ENCODE measurements around the gene ERC2.

ERC2 gene

GRCh38 chr3:55607844-55608243 is 860.4 kb downstream of the ERC2 start:
- H3K27me3 ChIP-seq (ENCODE audit: insufficient read depth, low read length, poor library complexity, severe bottlenecking), result no peaks in the 10 kb centered on the region
- no peaks in the 10 kb centered on the region for H3K9me3 ChIP-seq (ENCODE audit: insufficient read depth, low read depth, low read length)
- TF ChIP-seq CTCF (conservative IDR thresholded peaks at IDR 0.05; ENCODE audit: low read length), result no peak
- TF ChIP-seq EZH2phosphoT487 (IDR thresholded peaks at IDR 0.05; ENCODE audit: borderline replicate concordance), result no peak
- no peaks in the 10 kb centered on the region for H3K36me3 ChIP-seq (ENCODE audit: insufficient read depth, low read length)
- no peaks in the 10 kb centered on the region for H3K79me2 ChIP-seq (ENCODE audit: insufficient read depth, low read length)
- H3K4me3 ChIP-seq (ENCODE audit: low read length, poor library complexity, severe bottlenecking), result no peak overlapping the region
- H3F3A ChIP-seq (ENCODE audit: low read depth), result no peaks in the 10 kb centered on the region
- no peak overlapping the region for H3K4me2 ChIP-seq (ENCODE audit: low read depth, low read length, poor library complexity, severe bottlenecking)
- H4K20me1 ChIP-seq (ENCODE audit: insufficient read depth, low read length, poor library complexity, severe bottlenecking), result no peaks in the 10 kb centered on the region
- no peaks in the 10 kb centered on the region for H3K9me2 ChIP-seq (replicated peaks; ENCODE audit: low read depth, low read length)
- H2AFZ ChIP-seq (ENCODE audit: low read length), result no peak overlapping the region
- peaks cover 8% of the 10 kb centered on the region for H3K4me1 ChIP-seq (ENCODE audit: insufficient read depth, low read length, poor library complexity, severe bottlenecking)
- no peak overlapping the region for H3K9ac ChIP-seq (ENCODE audit: low read depth, low read length, poor library complexity, severe bottlenecking)

GRCh38 chr3:55607175-55607574 is 861.1 kb downstream of the ERC2 start:
- H3K9me3 ChIP-seq (ENCODE audit: insufficient read depth, low read depth, low read length), result no peaks in the 10 kb centered on the region
- no peaks in the 10 kb centered on the region for H3K79me2 ChIP-seq (ENCODE audit: insufficient read depth, low read length)
- no peaks in the 10 kb centered on the region for H3F3A ChIP-seq (ENCODE audit: low read depth)
- no peaks in the 10 kb centered on the region for H3K9me2 ChIP-seq (replicated peaks; ENCODE audit: low read depth, low read length)
- H3K4me2 ChIP-seq (ENCODE audit: low read depth, low read length, poor library complexity, severe bottlenecking), result no peak overlapping the region
- H3K9ac ChIP-seq (ENCODE audit: low read depth, low read length, poor library complexity, severe bottlenecking), result no peak overlapping the region
- no peaks in the 10 kb centered on the region for H3K27me3 ChIP-seq (ENCODE audit: insufficient read depth, low read length, poor library complexity, severe bottlenecking)
- TF ChIP-seq EZH2phosphoT487 (IDR thresholded peaks at IDR 0.05; ENCODE audit: borderline replicate concordance) (no peak), CTCF (conservative IDR thresholded peaks at IDR 0.05; ENCODE audit: low read length) (no peak)
- H4K20me1 ChIP-seq (ENCODE audit: insufficient read depth, low read length, poor library complexity, severe bottlenecking), result no peaks in the 10 kb centered on the region
- H3K4me1 ChIP-seq (ENCODE audit: insufficient read depth, low read length, poor library complexity, severe bottlenecking), result peaks cover 8% of the 10 kb centered on the region
- H2AFZ ChIP-seq (ENCODE audit: low read length), result no peak overlapping the region
- no peaks in the 10 kb centered on the region for H3K36me3 ChIP-seq (ENCODE audit: insufficient read depth, low read length)
- H3K4me3 ChIP-seq (ENCODE audit: low read length, poor library complexity, severe bottlenecking), result no peak overlapping the region

GRCh38 chr3:55605443-55606236 is 862.6 kb downstream of the ERC2 start:
- H3K4me3 ChIP-seq (ENCODE audit: low read length, poor library complexity, severe bottlenecking), result no peak overlapping the region
- no peak overlapping the region for H3K9ac ChIP-seq (ENCODE audit: low read depth, low read length, poor library complexity, severe bottlenecking)
- no peaks in the 10 kb centered on the region for H4K20me1 ChIP-seq (ENCODE audit: insufficient read depth, low read length, poor library complexity, severe bottlenecking)
- no peaks in the 10 kb centered on the region for H3K27me3 ChIP-seq (ENCODE audit: insufficient read depth, low read length, poor library complexity, severe bottlenecking)
- no peaks in the 10 kb centered on the region for H3K36me3 ChIP-seq (ENCODE audit: insufficient read depth, low read length)
- H3K79me2 ChIP-seq (ENCODE audit: insufficient read depth, low read length), result no peaks in the 10 kb centered on the region
- H3K4me2 ChIP-seq (ENCODE audit: low read depth, low read length, poor library complexity, severe bottlenecking), result no peak overlapping the region
- H2AFZ ChIP-seq (ENCODE audit: low read length), result no peak overlapping the region
- no peak for TF ChIP-seq EZH2phosphoT487 (IDR thresholded peaks at IDR 0.05; ENCODE audit: borderline replicate concordance)
- peaks cover 21% of the 10 kb centered on the region for H3K4me1 ChIP-seq (ENCODE audit: insufficient read depth, low read length, poor library complexity, severe bottlenecking)
- H3K9me2 ChIP-seq (replicated peaks; ENCODE audit: low read depth, low read length), result no peaks in the 10 kb centered on the region
- no peaks in the 10 kb centered on the region for H3F3A ChIP-seq (ENCODE audit: low read depth)
- H3K9me3 ChIP-seq (ENCODE audit: insufficient read depth, low read depth, low read length), result no peaks in the 10 kb centered on the region

GRCh38 chr3:55604846-55605245 is 863.4 kb downstream of the ERC2 start:
- H3K36me3 ChIP-seq (ENCODE audit: insufficient read depth, low read length), result no peaks in the 10 kb centered on the region
- H3K4me2 ChIP-seq (ENCODE audit: low read depth, low read length, poor library complexity, severe bottlenecking), result no peak overlapping the region
- H3K27me3 ChIP-seq (ENCODE audit: insufficient read depth, low read length, poor library complexity, severe bottlenecking), result no peaks in the 10 kb centered on the region
- H3K9me2 ChIP-seq (replicated peaks; ENCODE audit: low read depth, low read length), result no peaks in the 10 kb centered on the region
- TF ChIP-seq EZH2phosphoT487 (IDR thresholded peaks at IDR 0.05; ENCODE audit: borderline replicate concordance) (no peak), CTCF (conservative IDR thresholded peaks at IDR 0.05; ENCODE audit: low read length) (no peak)
- H2AFZ ChIP-seq (ENCODE audit: low read length), result no peak overlapping the region
- no peaks in the 10 kb centered on the region for H4K20me1 ChIP-seq (ENCODE audit: insufficient read depth, low read length, poor library complexity, severe bottlenecking)
- no peaks in the 10 kb centered on the region for H3F3A ChIP-seq (ENCODE audit: low read depth)
- no peak overlapping the region for H3K4me3 ChIP-seq (ENCODE audit: low read length, poor library complexity, severe bottlenecking)
- H3K79me2 ChIP-seq (ENCODE audit: insufficient read depth, low read length), result no peaks in the 10 kb centered on the region
- H3K9me3 ChIP-seq (ENCODE audit: insufficient read depth, low read depth, low read length), result no peaks in the 10 kb centered on the region
- no peak overlapping the region for H3K9ac ChIP-seq (ENCODE audit: low read depth, low read length, poor library complexity, severe bottlenecking)
- peaks cover 22% of the 10 kb centered on the region for H3K4me1 ChIP-seq (ENCODE audit: insufficient read depth, low read length, poor library complexity, severe bottlenecking)
